H1 (cell line): ENCODE data around the gene TBL1Y. TPM values are rescaled to one million over a fixed set of nuclear protein-coding genes. Genes with fewer than 3 reads are reported as not detected.

Experiments used
- CTBP2 ChIP-seq: IDR thresholded peaks from 2 replicates; pipeline ENCODE4 v1.7.0; 2011; ENCODE audit warnings: borderline replicate concordance, mild to moderate bottlenecking, moderate library complexity, mixed read lengths, low read length; ENCODE audit not compliant: insufficient read depth, insufficient read length
- EP300 ChIP-seq, 2 experiments: IDR thresholded peaks; 1 replicate in 1 of 2; 2 replicates in 1 of 2; pipeline ENCODE4 v1.6.1; 2011 to 2012; ENCODE audit warnings: low read depth in 2 of 2, low read length in 2 of 2, mild to moderate bottlenecking in 2 of 2, borderline replicate concordance in 1 of 2, inconsistent platforms in 1 of 2, moderate library complexity in 1 of 2
- FOSL1 ChIP-seq: IDR thresholded peaks from 2 replicates; pipeline ENCODE4 v1.6.1; 2011; ENCODE audit warnings: mild to moderate bottlenecking, low read depth, low read length, moderate library complexity; ENCODE audit not compliant: insufficient read depth
- KDM5A ChIP-seq: fragments of 200-600 bp; IDR thresholded peaks from 2 replicates; pipeline ENCODE4 v1.7.1; 2012; ENCODE audit warnings: mild to moderate bottlenecking, low read length, inconsistent platforms, mixed read lengths
- SAP30 ChIP-seq: fragments of 300-600 bp; sonication (generic); IDR thresholded peaks from 2 replicates; pipeline ENCODE4 v1.7.1; 2012; ENCODE audit warnings: low read length, moderate library complexity, mild to moderate bottlenecking, inconsistent platforms; ENCODE audit not compliant: insufficient read depth, insufficient replicate concordance
- polyA plus RNA-seq, 7 experiments: library from polyadenylated mRNA; depleted of rRNA in 3 of 7; stranded (reverse) in 5 of 7; unstranded in 2 of 7; fragments of >200 nt in 5 of 7; fragments of 200-250 nt in 2 of 7; gene quantifications; 1 replicate in 5 of 7; 2 replicates in 1 of 7; 4 replicates in 1 of 7; pipeline versions ENCODE4 v1.2.1 to v1.2.3, GENCODE V29; 2011 to 2013; ENCODE audit warnings: missing spikeins in 2 of 7, mixed read lengths in 2 of 7
- total RNA-seq: library from RNA; stranded (reverse); fragmentation: NEBNext Ultra II Directional; extraction: Animal tissue kit (Norgen Biotek cat#: 25700); gene quantifications from 2 replicates; pipeline ENCODE4 v1.2.1, GENCODE V29; 2021
- TF ChIP-seq, protein P1 (sequence below): fragments of 300-600 bp; sonication (generic); IDR thresholded peaks from 2 replicates; pipeline ENCODE4 v1.7.1; 2012; ENCODE audit warnings: low read length, moderate library complexity, mild to moderate bottlenecking, inconsistent platforms; ENCODE audit not compliant: insufficient replicate concordance

Gene TBL1Y
- total and polyA plus RNA-seq, 2 of the 8 experiments (the other 6 are each of a cell fraction or from before 2014, with no cell fraction given) = 2.5 to 4.2 TPM

- TF ChIP-seq, protein P1, sequence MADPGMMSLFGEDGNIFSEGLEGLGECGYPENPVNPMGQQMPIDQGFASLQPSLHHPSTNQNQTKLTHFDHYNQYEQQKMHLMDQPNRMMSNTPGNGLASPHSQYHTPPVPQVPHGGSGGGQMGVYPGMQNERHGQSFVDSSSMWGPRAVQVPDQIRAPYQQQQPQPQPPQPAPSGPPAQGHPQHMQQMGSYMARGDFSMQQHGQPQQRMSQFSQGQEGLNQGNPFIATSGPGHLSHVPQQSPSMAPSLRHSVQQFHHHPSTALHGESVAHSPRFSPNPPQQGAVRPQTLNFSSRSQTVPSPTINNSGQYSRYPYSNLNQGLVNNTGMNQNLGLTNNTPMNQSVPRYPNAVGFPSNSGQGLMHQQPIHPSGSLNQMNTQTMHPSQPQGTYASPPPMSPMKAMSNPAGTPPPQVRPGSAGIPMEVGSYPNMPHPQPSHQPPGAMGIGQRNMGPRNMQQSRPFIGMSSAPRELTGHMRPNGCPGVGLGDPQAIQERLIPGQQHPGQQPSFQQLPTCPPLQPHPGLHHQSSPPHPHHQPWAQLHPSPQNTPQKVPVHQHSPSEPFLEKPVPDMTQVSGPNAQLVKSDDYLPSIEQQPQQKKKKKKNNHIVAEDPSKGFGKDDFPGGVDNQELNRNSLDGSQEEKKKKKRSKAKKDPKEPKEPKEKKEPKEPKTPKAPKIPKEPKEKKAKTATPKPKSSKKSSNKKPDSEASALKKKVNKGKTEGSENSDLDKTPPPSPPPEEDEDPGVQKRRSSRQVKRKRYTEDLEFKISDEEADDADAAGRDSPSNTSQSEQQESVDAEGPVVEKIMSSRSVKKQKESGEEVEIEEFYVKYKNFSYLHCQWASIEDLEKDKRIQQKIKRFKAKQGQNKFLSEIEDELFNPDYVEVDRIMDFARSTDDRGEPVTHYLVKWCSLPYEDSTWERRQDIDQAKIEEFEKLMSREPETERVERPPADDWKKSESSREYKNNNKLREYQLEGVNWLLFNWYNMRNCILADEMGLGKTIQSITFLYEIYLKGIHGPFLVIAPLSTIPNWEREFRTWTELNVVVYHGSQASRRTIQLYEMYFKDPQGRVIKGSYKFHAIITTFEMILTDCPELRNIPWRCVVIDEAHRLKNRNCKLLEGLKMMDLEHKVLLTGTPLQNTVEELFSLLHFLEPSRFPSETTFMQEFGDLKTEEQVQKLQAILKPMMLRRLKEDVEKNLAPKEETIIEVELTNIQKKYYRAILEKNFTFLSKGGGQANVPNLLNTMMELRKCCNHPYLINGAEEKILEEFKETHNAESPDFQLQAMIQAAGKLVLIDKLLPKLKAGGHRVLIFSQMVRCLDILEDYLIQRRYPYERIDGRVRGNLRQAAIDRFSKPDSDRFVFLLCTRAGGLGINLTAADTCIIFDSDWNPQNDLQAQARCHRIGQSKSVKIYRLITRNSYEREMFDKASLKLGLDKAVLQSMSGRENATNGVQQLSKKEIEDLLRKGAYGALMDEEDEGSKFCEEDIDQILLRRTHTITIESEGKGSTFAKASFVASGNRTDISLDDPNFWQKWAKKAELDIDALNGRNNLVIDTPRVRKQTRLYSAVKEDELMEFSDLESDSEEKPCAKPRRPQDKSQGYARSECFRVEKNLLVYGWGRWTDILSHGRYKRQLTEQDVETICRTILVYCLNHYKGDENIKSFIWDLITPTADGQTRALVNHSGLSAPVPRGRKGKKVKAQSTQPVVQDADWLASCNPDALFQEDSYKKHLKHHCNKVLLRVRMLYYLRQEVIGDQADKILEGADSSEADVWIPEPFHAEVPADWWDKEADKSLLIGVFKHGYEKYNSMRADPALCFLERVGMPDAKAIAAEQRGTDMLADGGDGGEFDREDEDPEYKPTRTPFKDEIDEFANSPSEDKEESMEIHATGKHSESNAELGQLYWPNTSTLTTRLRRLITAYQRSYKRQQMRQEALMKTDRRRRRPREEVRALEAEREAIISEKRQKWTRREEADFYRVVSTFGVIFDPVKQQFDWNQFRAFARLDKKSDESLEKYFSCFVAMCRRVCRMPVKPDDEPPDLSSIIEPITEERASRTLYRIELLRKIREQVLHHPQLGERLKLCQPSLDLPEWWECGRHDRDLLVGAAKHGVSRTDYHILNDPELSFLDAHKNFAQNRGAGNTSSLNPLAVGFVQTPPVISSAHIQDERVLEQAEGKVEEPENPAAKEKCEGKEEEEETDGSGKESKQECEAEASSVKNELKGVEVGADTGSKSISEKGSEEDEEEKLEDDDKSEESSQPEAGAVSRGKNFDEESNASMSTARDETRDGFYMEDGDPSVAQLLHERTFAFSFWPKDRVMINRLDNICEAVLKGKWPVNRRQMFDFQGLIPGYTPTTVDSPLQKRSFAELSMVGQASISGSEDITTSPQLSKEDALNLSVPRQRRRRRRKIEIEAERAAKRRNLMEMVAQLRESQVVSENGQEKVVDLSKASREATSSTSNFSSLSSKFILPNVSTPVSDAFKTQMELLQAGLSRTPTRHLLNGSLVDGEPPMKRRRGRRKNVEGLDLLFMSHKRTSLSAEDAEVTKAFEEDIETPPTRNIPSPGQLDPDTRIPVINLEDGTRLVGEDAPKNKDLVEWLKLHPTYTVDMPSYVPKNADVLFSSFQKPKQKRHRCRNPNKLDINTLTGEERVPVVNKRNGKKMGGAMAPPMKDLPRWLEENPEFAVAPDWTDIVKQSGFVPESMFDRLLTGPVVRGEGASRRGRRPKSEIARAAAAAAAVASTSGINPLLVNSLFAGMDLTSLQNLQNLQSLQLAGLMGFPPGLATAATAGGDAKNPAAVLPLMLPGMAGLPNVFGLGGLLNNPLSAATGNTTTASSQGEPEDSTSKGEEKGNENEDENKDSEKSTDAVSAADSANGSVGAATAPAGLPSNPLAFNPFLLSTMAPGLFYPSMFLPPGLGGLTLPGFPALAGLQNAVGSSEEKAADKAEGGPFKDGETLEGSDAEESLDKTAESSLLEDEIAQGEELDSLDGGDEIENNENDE = no peak
- TF ChIP-seq CTBP2 (no peak), SAP30 (no peak), KDM5A (no peak), FOSL1 (no peak), EP300 (IDR thresholded peaks at IDR 0.05; ENCODE audit: borderline replicate concordance in 1 of 2, low read depth in 2 of 2, low read length in 2 of 2) (no peak)
Measured at GRCh38 chrY:6907591-6907990, 2.9 kb upstream of the TBL1Y start (continued).
